ENCODE results near the gene COPS9.

The COPS9 gene

DNA sequence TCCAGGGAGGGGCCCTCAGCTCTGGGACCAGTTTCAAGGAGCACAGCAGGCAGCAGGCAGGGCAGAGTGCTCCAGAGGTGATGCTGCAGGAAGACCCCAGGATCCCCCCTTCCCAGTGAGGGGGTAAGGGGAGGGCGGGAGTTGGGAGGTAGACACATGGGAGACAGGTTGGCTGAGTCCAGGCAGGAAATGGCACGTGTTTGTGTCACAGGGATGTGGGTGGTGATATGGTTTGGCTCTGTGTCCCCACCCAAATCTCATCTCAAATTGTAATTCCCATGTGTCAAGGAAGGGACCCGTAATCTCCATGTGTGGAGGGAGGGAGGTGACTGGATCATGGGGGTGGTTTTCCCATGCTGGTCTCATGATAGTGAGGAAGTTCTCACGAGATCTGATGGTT is 29.6 kb upstream of the COPS9 start:
- DNase-seq, result no peak

DNA sequence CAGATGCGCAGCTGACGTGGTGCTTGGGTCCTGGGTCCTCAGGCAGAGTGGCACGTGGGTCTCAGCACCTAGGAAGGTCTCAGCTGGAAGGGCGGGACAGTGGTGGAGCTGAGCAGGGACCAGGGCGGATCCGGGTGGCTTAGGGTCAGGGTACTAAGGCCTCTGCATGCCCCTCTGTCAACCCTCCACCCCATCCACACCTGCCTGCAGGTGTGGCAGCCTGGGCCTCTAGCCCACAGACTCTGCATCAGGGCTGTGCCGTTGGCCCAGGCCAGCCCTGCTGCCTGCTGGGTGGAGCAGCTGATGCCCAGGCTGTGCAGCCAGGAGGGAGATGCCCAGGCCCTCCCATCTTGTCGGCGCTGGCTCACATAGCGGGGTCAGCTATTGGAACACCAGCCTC is 28.9 kb upstream of the COPS9 start:
- DNase-seq, result no peak

GRCh38 chr2:240164586-240164985 is 28.5 kb upstream of the COPS9 start:
- DNase-seq, result no peak

DNA sequence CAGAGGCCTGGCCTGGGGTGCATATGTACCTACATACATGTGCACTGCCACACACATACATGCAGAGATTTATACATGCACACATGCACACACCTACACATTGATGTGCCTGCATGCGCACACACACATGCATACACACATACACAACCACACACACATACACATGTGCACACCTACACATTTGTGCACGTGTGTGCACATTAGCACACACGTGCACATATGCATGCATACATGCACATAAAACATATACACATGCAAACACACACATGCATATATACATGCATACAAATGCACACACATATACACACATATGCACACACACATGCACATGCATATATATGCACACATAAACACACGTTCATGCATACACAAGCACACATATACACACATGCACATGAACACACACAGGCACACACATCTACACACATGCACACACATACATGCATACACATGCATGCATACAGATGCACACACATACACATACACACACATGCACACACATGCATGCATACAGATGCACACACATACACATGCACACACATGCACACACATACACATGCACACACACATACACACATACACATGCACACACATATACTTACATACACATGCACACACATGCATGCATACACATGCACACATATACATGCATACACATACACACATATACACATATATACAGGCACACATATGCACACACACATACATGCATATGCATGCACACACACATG is 27.9 kb upstream of the COPS9 start:
- DNase-seq, result no peak

GRCh38 chr2:240162939-240163714 is 27.0 kb upstream of the COPS9 start:
- no peak for DNase-seq

GRCh38 chr2:240162531-240162930 is 26.4 kb upstream of the COPS9 start:
- no peak for DNase-seq

DNA sequence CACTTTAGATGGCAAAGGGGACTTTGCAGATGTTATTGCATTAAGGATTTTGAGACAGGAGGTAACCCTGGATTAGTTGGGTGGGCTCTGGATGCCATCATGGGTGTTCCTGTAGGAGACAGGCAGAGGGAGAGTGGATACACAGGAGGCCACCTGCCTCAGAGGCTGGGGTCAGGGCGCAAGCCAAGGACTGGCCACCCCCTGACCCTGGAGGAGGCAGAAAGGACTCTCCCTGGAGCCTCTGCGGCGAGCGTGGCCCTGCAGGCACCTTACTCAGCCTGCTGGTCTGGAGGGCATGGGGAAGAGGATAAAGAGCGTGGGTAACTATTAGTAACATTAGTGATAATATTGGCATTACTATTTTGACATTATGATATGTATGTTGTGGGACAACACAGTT is 25.9 kb upstream of the COPS9 start:
- DNase-seq, result no peak

- no peak for DNase-seq
These were observed 25.1 kb upstream of the COPS9 start for GRCh38 chr2:240161087-240161750.

GRCh38 chr2:240160291-240161086 is 24.4 kb upstream of the COPS9 start:
- DNase-seq, result no peak

DNA sequence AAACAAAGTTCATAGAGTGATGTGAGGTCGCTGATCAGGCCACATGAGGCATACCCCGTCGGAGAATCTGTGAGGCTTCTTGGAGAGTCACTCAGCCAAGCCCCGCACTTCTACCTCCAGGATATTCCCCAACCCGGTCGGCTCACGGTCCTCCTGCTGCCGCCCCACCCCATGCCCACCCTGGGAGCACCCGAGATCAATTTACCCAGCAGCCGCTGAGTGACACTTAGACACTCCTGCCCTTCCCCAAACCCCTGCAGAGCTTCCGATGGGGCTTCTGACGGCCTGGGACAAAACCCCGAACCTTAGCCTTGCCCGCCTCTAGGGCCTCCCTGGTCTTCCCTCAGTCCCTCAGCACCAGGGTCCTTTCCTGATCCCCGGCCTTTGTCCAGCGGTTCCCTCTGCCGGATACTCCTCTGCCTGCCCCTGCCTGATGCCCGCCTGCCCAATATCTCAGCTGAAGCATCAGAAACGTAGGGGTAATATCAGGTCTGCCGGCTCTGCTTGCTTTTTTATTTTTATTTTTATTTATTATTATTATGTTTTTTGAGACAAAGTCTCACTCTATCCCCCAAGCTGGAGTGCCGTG is 23.2 kb upstream of the COPS9 start:
- no peak for DNase-seq

GRCh38 chr2:240157147-240157470 is 21.0 kb upstream of the COPS9 start:
- DNase-seq, result no peak

DNA sequence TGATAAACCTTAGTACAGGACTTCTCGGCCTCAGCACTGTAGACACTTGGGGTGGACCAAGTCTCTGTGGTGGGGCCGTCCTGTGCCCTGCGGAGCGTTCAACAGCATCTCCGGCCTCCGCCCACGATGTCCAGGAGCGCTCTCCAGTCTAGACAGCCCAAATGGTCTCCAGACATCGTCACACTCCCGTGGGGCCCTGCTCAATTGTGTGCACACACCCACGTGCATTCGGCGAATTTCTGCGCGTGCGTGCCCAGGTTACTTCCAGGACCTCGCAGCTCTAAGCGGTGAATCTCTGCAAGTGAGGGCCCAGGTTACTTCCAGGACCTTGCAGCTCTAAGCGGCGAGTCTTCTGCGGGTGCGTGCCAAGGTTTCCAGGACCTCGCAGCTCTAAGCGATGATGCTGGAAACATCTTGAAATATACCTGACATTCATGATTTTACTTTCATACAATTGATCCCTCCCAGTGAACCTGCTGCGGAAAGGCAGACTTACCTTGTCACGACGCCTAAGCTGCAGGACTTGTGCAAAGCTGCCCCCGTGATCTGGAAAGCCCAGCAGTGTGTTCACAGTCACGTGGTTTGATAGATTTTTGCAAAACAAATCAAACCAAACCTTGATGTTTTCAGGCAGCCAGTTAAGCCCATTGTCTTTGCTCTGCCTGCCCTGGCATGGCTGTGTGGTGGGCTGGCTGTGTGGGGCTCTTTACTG is 20.5 kb upstream of the COPS9 start:
- no peak for DNase-seq

DNA sequence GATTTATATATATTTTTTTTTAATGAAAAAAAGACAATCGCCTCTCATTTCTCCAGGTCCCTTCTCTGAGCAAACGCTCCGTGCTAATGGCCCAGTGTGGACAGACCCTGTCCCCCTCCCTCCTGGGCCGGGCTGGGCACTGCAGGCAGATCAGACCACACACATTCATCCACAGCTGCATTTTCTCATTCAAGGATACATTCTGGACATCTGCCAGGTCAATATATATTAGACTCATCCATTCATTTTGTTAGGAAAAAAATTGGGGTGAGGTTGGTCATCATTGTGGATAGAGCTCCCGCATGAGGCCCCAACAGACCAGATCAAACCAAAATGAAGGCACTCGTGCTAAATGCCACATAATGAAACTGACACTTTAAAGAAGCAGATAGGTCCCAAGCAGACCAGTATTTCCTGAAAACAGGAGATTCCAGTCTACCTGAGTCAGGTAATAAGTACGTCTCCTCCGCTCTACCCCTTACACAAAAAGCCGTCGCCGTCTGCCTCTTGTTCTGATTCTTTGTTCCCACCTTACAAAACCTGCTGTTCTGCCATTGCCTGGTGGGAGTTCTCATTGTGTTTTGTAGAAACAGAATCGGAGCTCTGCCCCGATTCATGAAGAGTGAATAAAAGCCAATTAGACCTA is 19.8 kb upstream of the COPS9 start:
- DNase-seq, result no peak

- DNase-seq, result no peak
These were observed 19.1 kb upstream of the COPS9 start for GRCh38 chr2:240155048-240155744.

DNA sequence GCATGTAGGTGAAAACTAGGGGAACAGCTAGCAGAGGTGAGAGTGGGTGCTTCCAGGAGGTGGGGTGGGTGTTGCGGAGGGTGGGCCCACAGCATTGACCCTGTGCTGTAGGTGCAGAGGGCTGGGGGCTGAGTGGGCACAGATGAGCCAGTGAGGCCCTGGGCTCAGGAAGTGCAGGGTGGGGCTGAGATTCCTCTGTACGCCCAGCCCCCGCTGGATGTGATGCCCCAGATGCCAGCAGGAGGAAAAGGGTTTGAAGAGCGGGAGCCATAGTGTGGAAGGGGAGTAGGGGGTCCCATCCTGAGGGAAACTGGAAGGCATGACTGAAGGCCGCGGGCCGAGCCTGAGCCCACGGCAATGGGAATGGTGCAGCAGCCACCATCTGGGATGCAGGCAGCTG is 18.5 kb upstream of the COPS9 start:
- DNase-seq, result no peak

- DNase-seq, result no peak
These were observed 17.3 kb upstream of the COPS9 start for GRCh38 chr2:240153418-240153817.

DNA sequence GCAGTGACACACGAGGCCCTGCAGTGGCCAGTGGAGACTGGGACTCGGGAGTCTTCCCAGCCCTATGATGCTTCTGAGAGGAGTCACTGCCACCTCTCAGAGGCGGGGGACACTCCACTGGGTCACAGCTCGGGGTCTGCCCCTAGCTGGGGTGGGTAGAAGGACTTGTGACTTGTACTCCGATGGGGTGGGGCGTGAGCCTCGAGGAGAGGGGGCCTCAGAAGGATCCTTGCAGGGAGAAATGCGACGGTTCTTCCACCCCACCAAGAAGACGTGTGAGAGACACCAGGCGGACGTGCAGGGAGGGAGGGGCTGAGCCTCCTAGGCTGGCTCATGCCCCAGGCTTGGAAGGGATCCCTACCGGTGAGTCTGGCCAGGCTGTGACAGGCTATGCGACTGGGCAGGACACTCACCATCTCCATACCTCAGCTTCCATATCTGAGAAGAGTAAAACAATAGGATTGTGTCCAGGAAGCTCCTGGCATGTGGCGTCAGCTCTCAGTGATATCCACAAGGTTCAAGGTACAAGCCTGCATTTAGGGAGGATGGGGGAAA is 15.4 kb upstream of the COPS9 start:
- no peak for DNase-seq

GRCh38 chr2:240149943-240150784 is 14.1 kb upstream of the COPS9 start:
- DNase-seq, result no peak

GRCh38 chr2:240147911-240148587 is 11.9 kb upstream of the COPS9 start:
- DNase-seq, result no peak
